ENCODE measurements around the gene OBSCN.

GRCh38 chr1:228333739-228334115 lies 125.9 kb downstream of the OBSCN start:
- no peak for TF ChIP-seq FOXK2 (IDR thresholded peaks at IDR 0.05)
- TF ChIP-seq ZFYVE20 (CRISPR knock-in tag; IDR thresholded peaks at IDR 0.05; ENCODE audit: borderline replicate concordance, low read depth), result no peak
- no peak for TF ChIP-seq CREB3 (CRISPR knock-in tag; IDR thresholded peaks at IDR 0.05)
- no peak for TF ChIP-seq ETV5 (CRISPR knock-in tag; IDR thresholded peaks at IDR 0.05; ENCODE audit: borderline replicate concordance)
- TF ChIP-seq JUNB (CRISPR knock-in tag; IDR thresholded peaks at IDR 0.05; ENCODE audit: borderline replicate concordance), result no peak
- TF ChIP-seq ZNF549 (CRISPR knock-in tag; IDR thresholded peaks at IDR 0.05), result no peak
